B cell (primary cell): Measurements from ENCODE around the gene RASA1.

ENCODE experiments used
- EZH2 ChIP-seq: IDR thresholded peaks from 2 replicates; pipeline ENCODE4 v1.6.1; 2012; ENCODE audit warnings: borderline replicate concordance, low read depth, mild to moderate bottlenecking, moderate library complexity, low read length; ENCODE audit not compliant: insufficient read depth, poor library complexity, severe bottlenecking
- TF ChIP-seq, protein P1 (sequence below): fragments of 200-600 bp; IDR thresholded peaks from one replicate; pipeline ENCODE4 v1.8.0; 2022; ENCODE audit warnings: antibody characterized with exemption, mild to moderate bottlenecking

DNA sequence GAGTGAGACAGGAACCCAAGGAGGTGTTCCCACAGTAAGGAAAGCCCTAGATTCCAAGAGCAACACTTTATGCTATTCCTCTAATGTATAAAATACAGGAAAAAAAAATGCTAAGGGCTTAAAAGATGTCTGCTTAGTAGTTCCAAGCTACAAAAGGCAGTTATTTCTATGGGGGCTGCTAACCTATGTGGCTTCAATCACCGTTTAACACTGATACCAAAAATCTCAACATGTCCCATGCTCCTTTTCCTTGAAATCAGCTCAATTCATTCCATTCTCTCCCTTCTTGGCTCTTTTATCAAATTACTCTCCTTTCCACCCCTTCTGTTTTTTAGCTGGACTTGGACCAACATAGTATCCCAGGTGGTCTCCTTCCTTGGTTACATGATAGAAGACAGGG lies 124.5 kb downstream of the RASA1 start:
- TF ChIP-seq, protein P1, sequence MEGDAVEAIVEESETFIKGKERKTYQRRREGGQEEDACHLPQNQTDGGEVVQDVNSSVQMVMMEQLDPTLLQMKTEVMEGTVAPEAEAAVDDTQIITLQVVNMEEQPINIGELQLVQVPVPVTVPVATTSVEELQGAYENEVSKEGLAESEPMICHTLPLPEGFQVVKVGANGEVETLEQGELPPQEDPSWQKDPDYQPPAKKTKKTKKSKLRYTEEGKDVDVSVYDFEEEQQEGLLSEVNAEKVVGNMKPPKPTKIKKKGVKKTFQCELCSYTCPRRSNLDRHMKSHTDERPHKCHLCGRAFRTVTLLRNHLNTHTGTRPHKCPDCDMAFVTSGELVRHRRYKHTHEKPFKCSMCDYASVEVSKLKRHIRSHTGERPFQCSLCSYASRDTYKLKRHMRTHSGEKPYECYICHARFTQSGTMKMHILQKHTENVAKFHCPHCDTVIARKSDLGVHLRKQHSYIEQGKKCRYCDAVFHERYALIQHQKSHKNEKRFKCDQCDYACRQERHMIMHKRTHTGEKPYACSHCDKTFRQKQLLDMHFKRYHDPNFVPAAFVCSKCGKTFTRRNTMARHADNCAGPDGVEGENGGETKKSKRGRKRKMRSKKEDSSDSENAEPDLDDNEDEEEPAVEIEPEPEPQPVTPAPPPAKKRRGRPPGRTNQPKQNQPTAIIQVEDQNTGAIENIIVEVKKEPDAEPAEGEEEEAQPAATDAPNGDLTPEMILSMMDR = no peak
- no peak for TF ChIP-seq EZH2
